HG02678 (cell line): Measurements from ENCODE around the gene BCAR3.
"Not testable (repeated sequence)": the region's sequence is repeated elsewhere in the genome, so short reads cannot be mapped to it uniquely, and the experiment has no call there.

ENCODE experiments used
- ATAC-seq: cut with Tn5 transposase; IDR thresholded peaks from one replicate; pipeline ENCODE4 v1.9.1; 2021; ENCODE audit warnings: mild to moderate bottlenecking, moderate library complexity; ENCODE audit not compliant: unreplicated experiment

Gene BCAR3

GRCh38 chr1:93707956-93708355, 26.3 kb upstream of the BCAR3 start:
- ATAC-seq = peak; percentile 61

DNA sequence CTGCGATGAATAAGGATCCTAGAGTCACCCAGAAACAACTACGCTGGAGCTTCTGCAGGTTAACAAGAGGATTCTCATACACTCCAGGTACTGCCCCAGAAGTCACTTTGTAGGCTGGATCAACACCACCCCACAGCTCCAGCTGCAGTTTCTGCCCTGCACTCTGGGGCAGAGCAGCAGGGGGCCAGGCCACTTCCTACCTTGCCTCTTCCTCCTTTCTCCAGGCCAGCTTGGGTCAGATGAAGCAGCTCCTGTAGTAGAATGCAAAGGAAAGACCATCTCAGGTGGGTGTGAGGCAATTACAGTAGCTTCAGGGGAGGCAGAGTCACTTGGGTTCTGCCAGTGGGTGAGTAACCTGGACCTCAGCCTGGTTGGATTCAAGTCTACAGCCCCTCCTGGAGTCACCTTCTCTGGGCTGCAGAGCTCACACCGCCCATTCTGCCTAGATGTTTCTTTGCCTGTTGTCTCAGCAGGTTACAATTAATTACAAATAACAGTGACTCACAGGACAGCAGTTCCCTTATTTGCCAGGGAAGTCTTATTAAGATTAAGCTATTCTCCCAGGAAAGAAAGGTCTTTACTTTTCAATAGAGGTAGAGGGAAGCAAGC, 24.4 kb upstream of the BCAR3 start:
- no peak for ATAC-seq

GRCh38 chr1:93704052-93704451, 22.4 kb upstream of the BCAR3 start:
- ATAC-seq = peak; percentile 53

GRCh38 chr1:93703643-93704042, 22.0 kb upstream of the BCAR3 start:
- no peak for ATAC-seq

GRCh38 chr1:93702828-93703183, 21.2 kb upstream of the BCAR3 start:
- no peak for ATAC-seq

- ATAC-seq = no peak
These were observed 20.6 kb upstream of the BCAR3 start for GRCh38 chr1:93702111-93702827.

DNA sequence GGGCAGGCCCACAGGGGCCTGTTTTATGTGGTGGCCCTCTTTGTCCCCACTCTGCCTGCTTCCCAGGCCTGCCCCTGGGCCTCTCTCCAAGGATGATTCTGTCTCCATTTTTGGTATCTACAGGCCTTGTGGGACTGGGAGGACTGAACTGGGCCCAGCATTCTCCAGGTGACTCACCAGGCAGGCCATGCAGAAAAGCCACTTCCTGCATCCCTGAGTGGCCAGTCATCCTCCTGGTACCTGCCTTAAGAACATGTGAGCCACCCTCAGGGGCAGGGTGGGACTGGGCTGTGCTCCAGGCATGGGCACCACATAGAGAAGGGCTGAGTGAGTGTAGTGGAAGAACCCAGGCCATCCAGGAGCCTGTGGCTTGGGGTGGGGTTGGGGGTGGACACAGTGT, 20.0 kb upstream of the BCAR3 start:
- ATAC-seq = no peak

GRCh38 chr1:93700532-93701469, 19.2 kb upstream of the BCAR3 start:
- no peak for ATAC-seq

DNA sequence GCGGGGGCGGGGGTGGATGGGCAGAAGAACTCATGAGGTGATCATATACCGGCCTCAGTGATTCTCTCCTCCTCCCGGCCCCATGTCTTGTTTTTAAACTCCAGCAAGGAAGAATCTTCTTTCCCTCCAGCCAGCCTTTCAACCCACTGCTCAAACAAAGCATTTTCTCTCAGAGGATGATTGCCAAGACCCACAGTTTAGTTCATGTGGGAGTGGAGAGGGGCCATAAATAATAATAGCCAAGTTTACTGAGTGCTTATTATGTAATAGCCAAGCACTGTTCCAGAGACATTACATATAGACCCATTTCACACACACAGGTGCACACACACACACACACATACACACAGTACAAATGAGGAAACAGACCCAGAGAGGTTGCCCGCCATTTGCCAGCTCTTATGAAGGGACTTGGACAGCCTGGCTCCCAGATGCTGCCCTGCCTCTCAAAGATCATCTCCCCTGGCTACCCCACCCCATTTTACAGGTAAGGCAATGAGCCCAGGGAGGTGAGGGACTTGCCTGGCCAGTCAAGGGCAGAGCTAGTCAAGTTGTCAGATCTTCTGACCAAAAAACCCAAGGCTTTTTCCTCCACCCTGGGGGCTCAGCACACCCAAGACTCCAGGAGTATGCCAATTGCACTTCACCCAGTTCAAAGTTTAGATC, 18.0 kb upstream of the BCAR3 start:
- ATAC-seq = no peak

GRCh38 chr1:93699049-93699384, 17.4 kb upstream of the BCAR3 start:
- ATAC-seq = no peak

DNA sequence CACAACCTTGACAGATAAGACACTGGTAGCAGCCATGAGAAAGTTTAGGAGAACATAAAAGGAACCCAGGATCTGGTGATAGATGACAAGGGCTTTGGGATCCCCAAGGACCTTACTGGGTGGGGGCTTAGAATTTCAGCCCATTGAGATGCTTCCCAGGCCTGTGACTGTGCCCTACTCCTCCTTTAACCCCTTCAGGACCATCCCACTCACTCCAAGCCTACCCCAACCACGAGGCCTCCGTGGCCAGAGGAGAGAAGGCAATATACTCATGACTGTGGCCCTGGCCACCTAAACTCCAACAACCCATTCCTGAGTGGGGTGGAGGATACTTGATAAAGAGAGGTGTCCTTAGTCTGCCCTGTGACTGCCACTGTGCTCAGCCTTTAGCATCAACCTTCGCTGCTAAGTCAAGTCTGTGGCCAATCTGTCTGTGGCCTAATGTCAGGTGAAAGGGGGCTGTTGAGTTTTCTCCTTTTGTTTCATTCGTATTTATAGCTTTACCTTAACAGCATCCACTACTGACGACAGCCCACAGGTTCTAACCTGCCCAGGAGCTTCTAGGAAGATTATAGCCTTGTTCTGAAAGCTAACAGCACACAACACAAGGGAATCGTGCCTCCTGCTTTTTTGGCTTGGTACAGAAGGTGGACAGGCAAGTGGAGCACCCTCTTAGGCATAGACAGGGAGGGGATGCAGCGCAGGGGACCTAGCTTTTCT, 16.9 kb upstream of the BCAR3 start:
- ATAC-seq = no peak

DNA sequence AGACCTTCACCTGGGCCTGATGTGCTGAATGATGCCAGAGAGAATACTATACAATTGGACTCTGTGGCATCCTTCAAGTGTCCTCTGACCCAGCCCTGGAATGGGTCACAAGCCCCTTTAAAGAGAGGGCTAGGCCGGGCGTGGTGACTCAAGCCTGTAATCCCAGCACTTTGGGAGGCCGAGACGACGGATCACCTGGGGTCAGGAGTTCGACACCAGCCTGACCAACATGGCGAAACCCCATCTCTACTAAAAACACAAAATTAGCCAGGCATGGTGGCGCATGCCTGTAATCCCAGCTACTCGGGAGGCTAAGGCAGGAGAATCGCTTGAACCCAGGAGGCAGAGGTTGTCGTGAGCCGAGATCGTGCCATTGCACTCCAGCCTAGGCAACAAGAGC, 15.9 kb upstream of the BCAR3 start:
- not testable (repeated sequence) for ATAC-seq

DNA sequence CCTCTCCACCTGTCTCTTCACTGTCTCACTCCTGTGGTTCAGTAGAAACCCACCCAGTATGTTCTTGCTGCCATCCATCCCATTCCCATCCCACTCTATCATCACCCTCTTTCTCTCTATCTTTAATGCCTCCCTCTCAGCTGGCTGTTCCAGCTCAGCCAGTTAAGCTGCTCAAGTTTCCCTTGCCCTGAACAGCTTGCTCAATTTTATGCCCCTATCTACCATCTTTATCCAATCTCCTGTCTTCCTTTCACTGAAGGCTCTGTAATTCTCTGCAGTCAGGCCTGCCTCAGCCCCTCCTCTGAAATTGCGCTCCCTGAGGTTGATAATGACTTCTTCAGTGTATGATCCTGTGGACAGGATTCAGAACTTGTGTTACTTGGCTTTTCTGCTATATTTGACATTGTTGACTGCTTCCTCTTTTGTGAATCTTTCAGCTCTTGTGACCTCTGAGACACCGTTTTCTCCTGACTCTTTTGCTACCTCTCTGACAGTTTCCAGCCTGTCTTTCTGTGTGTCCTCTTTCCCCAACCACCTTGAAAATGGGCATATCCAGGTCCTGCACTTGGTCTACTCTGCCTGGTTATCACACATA, 13.9 kb upstream of the BCAR3 start:
- no peak for ATAC-seq

- ATAC-seq = no peak
These were observed 13.2 kb upstream of the BCAR3 start for GRCh38 chr1:93694819-93695218.

- no peak for ATAC-seq
These were observed 12.4 kb upstream of the BCAR3 start for GRCh38 chr1:93694039-93694438.

GRCh38 chr1:93692983-93693591, 11.4 kb upstream of the BCAR3 start:
- ATAC-seq = peak; percentile 74

GRCh38 chr1:93692451-93692861, 10.8 kb upstream of the BCAR3 start:
- ATAC-seq = no peak

DNA sequence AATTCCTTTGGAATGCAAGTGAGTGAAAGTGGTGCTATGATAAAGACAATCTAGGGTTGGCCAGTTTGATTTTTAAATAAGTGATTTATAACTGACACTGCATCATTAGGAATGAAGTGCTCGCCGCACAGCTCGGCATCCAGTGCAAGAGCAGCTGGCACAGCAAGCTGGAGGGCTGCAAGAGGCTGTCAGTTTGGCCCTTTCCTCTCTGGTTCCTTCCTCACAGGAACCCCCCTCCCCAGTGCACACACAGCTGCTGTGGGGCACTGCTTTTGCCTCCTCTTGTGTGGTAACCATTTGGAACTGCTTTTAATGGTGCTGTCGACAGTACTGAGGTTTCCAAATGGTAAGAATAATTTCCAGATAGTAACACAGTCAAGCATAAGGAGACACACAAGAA, 10.4 kb upstream of the BCAR3 start:
- ATAC-seq = no peak

- no peak for ATAC-seq
These were observed 9.5 kb upstream of the BCAR3 start for GRCh38 chr1:93690921-93691789.
